Thyroid gland (tissue), 4 donors: Measurements from ENCODE around the gene SPHK1.
"Not testable (repeated sequence)": the region's sequence is repeated elsewhere in the genome, so short reads cannot be mapped to it uniquely, and the experiment has no call there.

Source experiments
- CTCF ChIP-seq, 6 experiments: fragments of 200-600 bp in 3 of 6; fragments of 450-650 bp in 3 of 6; sonication (generic) in 3 of 6; IDR thresholded peaks; one replicate each; pipeline ENCODE4 v1.5.1; 2016 to 2019; ENCODE audit warnings: antibody characterized with exemption in 6 of 6, mild to moderate bottlenecking in 2 of 6, inconsistent platforms in 1 of 6, moderate library complexity in 1 of 6
- POLR2A ChIP-seq, 2 donors: fragments of 450-650 bp; IDR thresholded peaks; one replicate each; pipeline ENCODE4 v1.6.1; 2017; ENCODE audit warnings: antibody characterized with exemption in 2 of 2, mild to moderate bottlenecking in 2 of 2, moderate library complexity in 1 of 2

DNA sequence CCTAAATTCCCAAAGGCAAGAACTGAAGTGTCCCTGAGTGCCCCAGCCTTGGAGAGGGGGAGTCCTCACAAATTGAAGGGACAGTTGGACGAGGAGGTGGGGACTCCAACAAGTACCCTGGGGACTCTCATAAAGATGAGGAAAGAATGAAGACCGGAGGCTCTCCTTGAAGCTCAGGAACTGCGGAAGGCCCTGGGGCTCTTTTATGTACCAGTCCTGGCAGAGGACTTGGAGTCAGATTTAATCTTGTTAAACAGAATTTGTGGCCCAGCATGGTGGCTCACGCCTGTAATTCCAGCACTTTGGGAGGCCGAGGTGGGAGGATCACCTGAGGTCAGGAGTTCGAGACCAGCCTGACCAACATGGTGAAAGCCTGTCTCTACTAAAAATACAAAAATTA, 24.6 kb upstream of the SPHK1 start:
- not testable (repeated sequence) for TF ChIP-seq CTCF, POLR2A (IDR thresholded peaks at IDR 0.05)
